Measurements from ENCODE around the gene SCN10A. TPM values are rescaled to one million over a fixed set of nuclear protein-coding genes. Genes with fewer than 3 reads are reported as not detected.

The SCN10A gene
- polyA plus RNA-seq, 1 of the 3 experiments (the other 2 are of a cell fraction): not detected

GRCh38 chr3:38834110-38834509 is 18.1 kb upstream of the SCN10A start:
- CTCF ChIA-PET: interaction anchor here (1.3 to 3.1 kb wide), 1 partner anchor 10 kb away, joined by 4 to 12 read pairs; no protein-coding TSS in a partner anchor
- POLR2A ChIA-PET: no interaction called here
- Histone ChIP-seq H3K4me3 (ENCODE audit: low read depth in 2 of 2, low read length in 1 of 2) (no peak overlapping the region), H3K4me2 (peak overlapping the region; percentile 63), H4K20me1 (ENCODE audit: insufficient read depth) (no peaks in the 10 kb centered on the region), H3K79me2 (ENCODE audit: insufficient read depth) (no peaks in the 10 kb centered on the region), H3K27me3 (ENCODE audit: insufficient read depth) (no peaks in the 10 kb centered on the region), H3K9ac (no peak overlapping the region), H2AFZ (ENCODE audit: low read depth) (peak overlapping the region; percentile 75), H3K36me3 (replicated peaks in 1 of 2; ENCODE audit: control insufficient read depth in 1 of 2, insufficient read depth in 2 of 2, low read length in 1 of 2) (no peaks in the 10 kb centered on the region), H3K4me1 (ENCODE audit: control insufficient read depth in 1 of 2, insufficient read depth in 2 of 2, low read depth in 1 of 2, low read length in 1 of 2) (peaks cover 8 to 28% of the 10 kb centered on the region in 2 experiments; a peak in 3 of 4 replicates), H3K9me2 (no peaks in the 10 kb centered on the region), H3K9me3 (no peaks in the 10 kb centered on the region), H3F3A (replicated peaks; ENCODE audit: insufficient read depth) (peaks cover 3% of the 10 kb centered on the region), H3K27ac (ENCODE audit: low read depth in 2 of 2, low read length in 1 of 2) (peak overlapping the region; percentile 28 to 68; a peak in 3 of 4 replicates)
- WGBS (ENCODE audit: low lambda C conversion rate): 4% methylated on average over 8 of the region's 8 CpGs
- no peak for DNase-seq
- TF ChIP-seq, protein P1, sequence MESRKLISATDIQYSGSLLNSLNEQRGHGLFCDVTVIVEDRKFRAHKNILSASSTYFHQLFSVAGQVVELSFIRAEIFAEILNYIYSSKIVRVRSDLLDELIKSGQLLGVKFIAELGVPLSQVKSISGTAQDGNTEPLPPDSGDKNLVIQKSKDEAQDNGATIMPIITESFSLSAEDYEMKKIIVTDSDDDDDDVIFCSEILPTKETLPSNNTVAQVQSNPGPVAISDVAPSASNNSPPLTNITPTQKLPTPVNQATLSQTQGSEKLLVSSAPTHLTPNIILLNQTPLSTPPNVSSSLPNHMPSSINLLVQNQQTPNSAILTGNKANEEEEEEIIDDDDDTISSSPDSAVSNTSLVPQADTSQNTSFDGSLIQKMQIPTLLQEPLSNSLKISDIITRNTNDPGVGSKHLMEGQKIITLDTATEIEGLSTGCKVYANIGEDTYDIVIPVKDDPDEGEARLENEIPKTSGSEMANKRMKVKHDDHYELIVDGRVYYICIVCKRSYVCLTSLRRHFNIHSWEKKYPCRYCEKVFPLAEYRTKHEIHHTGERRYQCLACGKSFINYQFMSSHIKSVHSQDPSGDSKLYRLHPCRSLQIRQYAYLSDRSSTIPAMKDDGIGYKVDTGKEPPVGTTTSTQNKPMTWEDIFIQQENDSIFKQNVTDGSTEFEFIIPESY (IDR thresholded peaks at IDR 0.05; ENCODE audit: borderline replicate concordance, low read depth): no peak
- TF ChIP-seq USF2 (IDR thresholded peaks at IDR 0.05; ENCODE audit: borderline replicate concordance, low read depth, low read length): no peak
- TF ChIP-seq GABPA (IDR thresholded peaks at IDR 0.05; ENCODE audit: low read depth): peak; percentile 17; the same call in 1 of the 2 replicates
- TF ChIP-seq RFX5 (IDR thresholded peaks at IDR 0.05; ENCODE audit: low read length): no peak
- TF ChIP-seq GATA2 (CRISPR knock-in tag; IDR thresholded peaks at IDR 0.05): no peak
- no peak; the same call in 1 of the 2 replicates for TF ChIP-seq NRF1 (IDR thresholded peaks at IDR 0.05; ENCODE audit: low read depth, low read length)
- TF ChIP-seq, protein P2, sequence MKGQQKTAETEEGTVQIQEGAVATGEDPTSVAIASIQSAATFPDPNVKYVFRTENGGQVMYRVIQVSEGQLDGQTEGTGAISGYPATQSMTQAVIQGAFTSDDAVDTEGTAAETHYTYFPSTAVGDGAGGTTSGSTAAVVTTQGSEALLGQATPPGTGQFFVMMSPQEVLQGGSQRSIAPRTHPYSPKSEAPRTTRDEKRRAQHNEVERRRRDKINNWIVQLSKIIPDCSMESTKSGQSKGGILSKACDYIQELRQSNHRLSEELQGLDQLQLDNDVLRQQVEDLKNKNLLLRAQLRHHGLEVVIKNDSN (IDR thresholded peaks at IDR 0.05; ENCODE audit: borderline replicate concordance, low read depth): no peak
- TF ChIP-seq FOXM1 (IDR thresholded peaks at IDR 0.05; ENCODE audit: low read depth): no peak
- peak; percentile 100 for TF ChIP-seq RXRA (IDR thresholded peaks at IDR 0.05; ENCODE audit: borderline replicate concordance, low read depth)
- peak; percentile 81 for TF ChIP-seq NFIC (IDR thresholded peaks at IDR 0.05; ENCODE audit: borderline replicate concordance)
- TF ChIP-seq POLR2AphosphoS5 (IDR thresholded peaks at IDR 0.05; ENCODE audit: low read depth, low read length): peak; percentile 19; the same call in 1 of the 2 replicates
- TF ChIP-seq, protein P3, sequence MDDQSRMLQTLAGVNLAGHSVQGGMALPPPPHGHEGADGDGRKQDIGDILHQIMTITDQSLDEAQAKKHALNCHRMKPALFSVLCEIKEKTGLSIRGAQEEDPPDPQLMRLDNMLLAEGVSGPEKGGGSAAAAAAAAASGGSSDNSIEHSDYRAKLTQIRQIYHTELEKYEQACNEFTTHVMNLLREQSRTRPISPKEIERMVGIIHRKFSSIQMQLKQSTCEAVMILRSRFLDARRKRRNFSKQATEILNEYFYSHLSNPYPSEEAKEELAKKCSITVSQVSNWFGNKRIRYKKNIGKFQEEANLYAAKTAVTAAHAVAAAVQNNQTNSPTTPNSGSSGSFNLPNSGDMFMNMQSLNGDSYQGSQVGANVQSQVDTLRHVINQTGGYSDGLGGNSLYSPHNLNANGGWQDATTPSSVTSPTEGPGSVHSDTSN (IDR thresholded peaks at IDR 0.05): peak; percentile 82
- peak; percentile 88 for TF ChIP-seq FOSL2 (IDR thresholded peaks at IDR 0.05; ENCODE audit: borderline replicate concordance, low read depth)
- no peak for TF ChIP-seq IRF3 (IDR thresholded peaks at IDR 0.05; ENCODE audit: low read depth, low read length)
- peak; percentile 52; the same call in 1 of the 2 replicates for TF ChIP-seq MEF2A (IDR thresholded peaks at IDR 0.05; ENCODE audit: borderline replicate concordance, low read depth)
- TF ChIP-seq RCOR1 (IDR thresholded peaks at IDR 0.05; ENCODE audit: low read length): no peak
- TF ChIP-seq EP300 (IDR thresholded peaks at IDR 0.05; ENCODE audit: borderline replicate concordance in 1 of 2, low read depth in 1 of 2, low read length in 1 of 2): peak in 1 of 2 experiments; percentile 89; a peak in 2 of 4 replicates
- 0 out of 2 replicates have a peak, but pooled peaks have one; percentile 15 for TF ChIP-seq TEAD4 (IDR thresholded peaks at IDR 0.05; ENCODE audit: borderline replicate concordance, insufficient read depth)
- TF ChIP-seq REST (IDR thresholded peaks at IDR 0.05; ENCODE audit: low read depth, low read length): peak; percentile 83
- TF ChIP-seq CTCF (IDR thresholded peaks at IDR 0.05): no peak
- 0 out of 2 replicates have a peak, but pooled peaks have one; percentile 53 for TF ChIP-seq YY1 (IDR thresholded peaks at IDR 0.05; ENCODE audit: low read depth)

Data from SK-N-SH (cell line).